Keratinocyte (primary cell): ENCODE results near the gene BORCS5.

Source experiments
- CTCF ChIP-seq, 3 experiments: IDR thresholded peaks in 1 of 3; conservative IDR thresholded peaks in 1 of 3; optimal IDR thresholded peaks in 1 of 3; 2 replicates in 2 of 3; 3 replicates in 1 of 3; pipeline versions ENCODE3 to v1.5.1; 2011; ENCODE audit warnings: low read length in 3 of 3, mild to moderate bottlenecking in 3 of 3, moderate library complexity in 2 of 3, control low read depth in 1 of 3, inconsistent platforms in 1 of 3; ENCODE audit not compliant: insufficient read depth in 2 of 3; ENCODE audit errors: extremely low read depth in 1 of 3
- EZH2 ChIP-seq: IDR thresholded peaks from one replicate; pipeline ENCODE4 v1.6.1; 2012; ENCODE audit warnings: inconsistent platforms, mild to moderate bottlenecking, low read length, moderate library complexity

GRCh38 chr12:12372946-12373722 is 16.3 kb downstream of the BORCS5 start:
- no peak for TF ChIP-seq CTCF (optimal IDR thresholded peaks at IDR 0.05 in 1 of 3, IDR thresholded peaks at IDR 0.05 in 1 of 3, conservative IDR thresholded peaks at IDR 0.05 in 1 of 3; ENCODE audit: extremely low read depth in 1 of 3, insufficient read depth in 2 of 3, low read length in 3 of 3)
- TF ChIP-seq EZH2, result no peak
